A673 (cell line): ENCODE results near the gene RMND1.

Experiments used
- EZH2 ChIP-seq: fragments of 200-600 bp; sonication (generic); IDR thresholded peaks from 2 replicates; pipeline ENCODE4 v1.6.1; 2017; ENCODE audit warnings: borderline replicate concordance, low read depth, mild to moderate bottlenecking, mixed read lengths, antibody characterized with exemption, low read length; ENCODE audit not compliant: poor library complexity, severe bottlenecking
- TF ChIP-seq, protein P1 (sequence below): fragments of 300-800, 200-600 bp; sonication (generic); conservative IDR thresholded peaks from 2 replicates; pipeline ENCODE4 v1.5.1; 2017; ENCODE audit warnings: low read depth, mild to moderate bottlenecking, antibody characterized with exemption, low read length, moderate library complexity, mixed read lengths

DNA sequence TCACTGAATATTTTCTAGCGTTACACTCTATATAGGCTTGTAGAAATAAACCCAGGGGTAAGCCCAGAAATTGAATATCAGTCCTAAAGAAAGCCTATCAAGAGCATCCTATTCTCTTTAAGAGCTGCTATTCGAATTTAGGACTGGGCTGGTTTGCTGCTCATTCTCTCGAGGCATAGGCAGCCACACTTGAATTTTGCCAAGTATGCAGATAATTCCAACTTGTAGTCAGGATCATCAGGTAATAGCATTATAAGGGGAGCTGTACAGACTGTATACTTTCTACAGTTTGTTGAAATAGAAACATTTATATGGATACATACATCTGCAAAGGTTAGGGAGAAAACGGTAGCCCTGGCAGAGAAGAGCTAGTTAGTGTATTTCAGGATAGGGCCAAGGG, 58.5 kb downstream of the RMND1 start:
- TF ChIP-seq, protein P1, sequence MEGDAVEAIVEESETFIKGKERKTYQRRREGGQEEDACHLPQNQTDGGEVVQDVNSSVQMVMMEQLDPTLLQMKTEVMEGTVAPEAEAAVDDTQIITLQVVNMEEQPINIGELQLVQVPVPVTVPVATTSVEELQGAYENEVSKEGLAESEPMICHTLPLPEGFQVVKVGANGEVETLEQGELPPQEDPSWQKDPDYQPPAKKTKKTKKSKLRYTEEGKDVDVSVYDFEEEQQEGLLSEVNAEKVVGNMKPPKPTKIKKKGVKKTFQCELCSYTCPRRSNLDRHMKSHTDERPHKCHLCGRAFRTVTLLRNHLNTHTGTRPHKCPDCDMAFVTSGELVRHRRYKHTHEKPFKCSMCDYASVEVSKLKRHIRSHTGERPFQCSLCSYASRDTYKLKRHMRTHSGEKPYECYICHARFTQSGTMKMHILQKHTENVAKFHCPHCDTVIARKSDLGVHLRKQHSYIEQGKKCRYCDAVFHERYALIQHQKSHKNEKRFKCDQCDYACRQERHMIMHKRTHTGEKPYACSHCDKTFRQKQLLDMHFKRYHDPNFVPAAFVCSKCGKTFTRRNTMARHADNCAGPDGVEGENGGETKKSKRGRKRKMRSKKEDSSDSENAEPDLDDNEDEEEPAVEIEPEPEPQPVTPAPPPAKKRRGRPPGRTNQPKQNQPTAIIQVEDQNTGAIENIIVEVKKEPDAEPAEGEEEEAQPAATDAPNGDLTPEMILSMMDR, result no peak
- no peak for TF ChIP-seq EZH2
